Body of pancreas (tissue), 4 donors: Measurements from ENCODE around the gene CCDC141.

Source experiments
- POLR2A ChIP-seq, 3 donors: fragments of 450-650 bp; IDR thresholded peaks; one replicate each; pipeline ENCODE4 v1.6.1; 2016; ENCODE audit warnings: antibody characterized with exemption in 3 of 3, mild to moderate bottlenecking in 2 of 3
- TF ChIP-seq, protein P1 (sequence below), 7 experiments: fragments of 450-650 bp in 4 of 7; fragments of 200-600 bp in 3 of 7; sonication (generic) in 3 of 7; IDR thresholded peaks; one replicate each; pipeline ENCODE4 v1.5.1; 2016 to 2019; ENCODE audit warnings: antibody characterized with exemption in 7 of 7

GRCh38 chr2:179044500-179044899 lies 5.4 kb downstream of the CCDC141 start:
- TF ChIP-seq, protein P1, sequence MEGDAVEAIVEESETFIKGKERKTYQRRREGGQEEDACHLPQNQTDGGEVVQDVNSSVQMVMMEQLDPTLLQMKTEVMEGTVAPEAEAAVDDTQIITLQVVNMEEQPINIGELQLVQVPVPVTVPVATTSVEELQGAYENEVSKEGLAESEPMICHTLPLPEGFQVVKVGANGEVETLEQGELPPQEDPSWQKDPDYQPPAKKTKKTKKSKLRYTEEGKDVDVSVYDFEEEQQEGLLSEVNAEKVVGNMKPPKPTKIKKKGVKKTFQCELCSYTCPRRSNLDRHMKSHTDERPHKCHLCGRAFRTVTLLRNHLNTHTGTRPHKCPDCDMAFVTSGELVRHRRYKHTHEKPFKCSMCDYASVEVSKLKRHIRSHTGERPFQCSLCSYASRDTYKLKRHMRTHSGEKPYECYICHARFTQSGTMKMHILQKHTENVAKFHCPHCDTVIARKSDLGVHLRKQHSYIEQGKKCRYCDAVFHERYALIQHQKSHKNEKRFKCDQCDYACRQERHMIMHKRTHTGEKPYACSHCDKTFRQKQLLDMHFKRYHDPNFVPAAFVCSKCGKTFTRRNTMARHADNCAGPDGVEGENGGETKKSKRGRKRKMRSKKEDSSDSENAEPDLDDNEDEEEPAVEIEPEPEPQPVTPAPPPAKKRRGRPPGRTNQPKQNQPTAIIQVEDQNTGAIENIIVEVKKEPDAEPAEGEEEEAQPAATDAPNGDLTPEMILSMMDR (IDR thresholded peaks at IDR 0.05), result no peak
- no peak for TF ChIP-seq POLR2A (IDR thresholded peaks at IDR 0.05)
